GM21529 (cell line): Measurements from ENCODE around the gene E2F8.

Source experiments
- ATAC-seq: cut with Tn5 transposase; IDR thresholded peaks from one replicate; pipeline ENCODE4 v1.9.1; 2021; ENCODE audit not compliant: unreplicated experiment

E2F8 gene

GRCh38 chr11:19187833-19188258 lies 52.9 kb downstream of the E2F8 start:
- ATAC-seq = no peak

GRCh38 chr11:19187114-19187832 lies 53.5 kb downstream of the E2F8 start:
- ATAC-seq = no peak

DNA sequence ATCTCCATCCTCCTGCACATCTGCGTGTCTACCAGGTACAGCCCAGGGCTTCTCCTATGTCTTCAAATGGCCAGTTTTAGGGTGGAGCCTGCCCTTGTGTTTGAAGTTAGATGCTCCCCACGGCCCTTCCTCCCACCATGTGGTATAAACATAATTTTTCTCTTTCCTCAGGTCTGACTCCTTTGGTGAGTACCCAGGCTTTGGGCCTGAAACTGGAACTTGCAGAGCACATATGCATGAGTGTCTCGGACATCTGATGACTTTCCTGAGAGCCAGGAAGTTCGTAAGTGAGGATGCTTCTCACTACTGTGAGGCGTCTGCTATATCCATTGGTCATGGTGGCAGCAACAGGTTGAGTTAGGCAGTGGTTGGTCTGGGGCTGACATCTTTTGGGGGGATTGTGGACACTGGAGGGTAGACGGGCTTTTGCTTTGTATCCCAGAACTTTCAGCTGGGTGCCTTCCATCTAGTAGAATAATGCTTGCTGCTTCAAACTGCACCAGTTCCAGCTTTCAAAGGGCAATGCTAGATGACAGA lies 55.2 kb downstream of the E2F8 start:
- no peak for ATAC-seq

GRCh38 chr11:19185036-19185435 lies 55.7 kb downstream of the E2F8 start:
- no peak for ATAC-seq

GRCh38 chr11:19183646-19184045 lies 57.1 kb downstream of the E2F8 start:
- no peak for ATAC-seq

DNA sequence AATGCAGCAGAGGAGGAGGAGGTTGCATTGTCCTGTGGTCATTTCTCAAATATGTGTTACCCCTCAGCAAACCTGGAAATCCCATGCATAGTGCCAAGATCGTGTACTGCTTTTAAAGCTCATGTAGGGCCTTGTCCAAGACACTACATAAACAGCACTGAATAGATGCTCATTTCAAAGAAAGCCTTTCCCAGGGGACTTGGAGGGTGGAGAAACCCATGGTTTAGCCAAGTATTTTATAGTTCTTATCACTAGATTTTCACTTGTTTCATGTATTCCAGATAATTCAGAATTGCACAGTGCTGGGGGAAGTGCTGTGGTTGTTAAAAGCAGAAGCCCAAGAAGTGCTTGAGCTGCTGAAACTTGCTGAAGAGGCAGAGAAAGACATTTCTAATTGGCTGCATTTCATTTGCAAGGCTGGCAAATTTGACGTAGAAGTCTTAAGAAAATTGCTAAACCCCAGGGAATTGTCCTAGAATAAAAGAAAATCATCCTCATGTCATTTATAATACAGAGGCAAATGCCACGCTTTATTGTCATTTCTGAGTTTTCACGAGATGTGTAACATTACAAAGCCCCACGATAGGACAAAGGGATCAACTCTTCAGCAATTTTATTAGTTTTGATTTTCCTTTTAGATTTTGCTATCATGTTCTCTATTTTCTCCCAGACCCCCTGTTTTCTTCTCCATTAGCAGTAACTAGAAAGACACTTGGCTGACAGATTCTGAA lies 59.0 kb downstream of the E2F8 start:
- no peak for ATAC-seq

- ATAC-seq = no peak
Observed at GRCh38 chr11:19176629-19177186, 64.0 kb downstream of the E2F8 start.
